GM12892 (cell line): ENCODE data around the gene TAS2R43.
"Not testable (repeated sequence)": the region's sequence is repeated elsewhere in the genome, so short reads cannot be mapped to it uniquely, and the experiment has no call there.

ENCODE experiments used
- POLR2A ChIP-seq: IDR thresholded peaks from 2 replicates; pipeline ENCODE4 v1.6.1; 2011; ENCODE audit warnings: low read depth, low read length, control low read depth
- POLR2AphosphoS5 ChIP-seq: IDR thresholded peaks from 2 replicates; pipeline ENCODE4 v1.6.1; 2011; ENCODE audit warnings: low read depth, low read length, control low read depth
- TAF1 ChIP-seq: IDR thresholded peaks from 2 replicates; pipeline ENCODE4 v1.6.1; 2011; ENCODE audit warnings: low read depth, mild to moderate bottlenecking, control low read depth, low read length, borderline replicate concordance

GRCh38 chr12:11094910-11095309, 2.8 kb upstream of the TAS2R43 start:
- TF ChIP-seq TAF1, POLR2A, POLR2AphosphoS5: not testable (repeated sequence)
